HG02938 (cell line): ENCODE results near the gene GALR3.
"Not testable (repeated sequence)": the region's sequence is repeated elsewhere in the genome, so short reads cannot be mapped to it uniquely, and the experiment has no call there.

ENCODE experiments used
- ATAC-seq: cut with Tn5 transposase; IDR thresholded peaks from one replicate; pipeline ENCODE4 v1.9.1; 2021; ENCODE audit warnings: mild to moderate bottlenecking, moderate library complexity; ENCODE audit not compliant: unreplicated experiment

Gene GALR3, protein sequence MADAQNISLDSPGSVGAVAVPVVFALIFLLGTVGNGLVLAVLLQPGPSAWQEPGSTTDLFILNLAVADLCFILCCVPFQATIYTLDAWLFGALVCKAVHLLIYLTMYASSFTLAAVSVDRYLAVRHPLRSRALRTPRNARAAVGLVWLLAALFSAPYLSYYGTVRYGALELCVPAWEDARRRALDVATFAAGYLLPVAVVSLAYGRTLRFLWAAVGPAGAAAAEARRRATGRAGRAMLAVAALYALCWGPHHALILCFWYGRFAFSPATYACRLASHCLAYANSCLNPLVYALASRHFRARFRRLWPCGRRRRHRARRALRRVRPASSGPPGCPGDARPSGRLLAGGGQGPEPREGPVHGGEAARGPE

DNA sequence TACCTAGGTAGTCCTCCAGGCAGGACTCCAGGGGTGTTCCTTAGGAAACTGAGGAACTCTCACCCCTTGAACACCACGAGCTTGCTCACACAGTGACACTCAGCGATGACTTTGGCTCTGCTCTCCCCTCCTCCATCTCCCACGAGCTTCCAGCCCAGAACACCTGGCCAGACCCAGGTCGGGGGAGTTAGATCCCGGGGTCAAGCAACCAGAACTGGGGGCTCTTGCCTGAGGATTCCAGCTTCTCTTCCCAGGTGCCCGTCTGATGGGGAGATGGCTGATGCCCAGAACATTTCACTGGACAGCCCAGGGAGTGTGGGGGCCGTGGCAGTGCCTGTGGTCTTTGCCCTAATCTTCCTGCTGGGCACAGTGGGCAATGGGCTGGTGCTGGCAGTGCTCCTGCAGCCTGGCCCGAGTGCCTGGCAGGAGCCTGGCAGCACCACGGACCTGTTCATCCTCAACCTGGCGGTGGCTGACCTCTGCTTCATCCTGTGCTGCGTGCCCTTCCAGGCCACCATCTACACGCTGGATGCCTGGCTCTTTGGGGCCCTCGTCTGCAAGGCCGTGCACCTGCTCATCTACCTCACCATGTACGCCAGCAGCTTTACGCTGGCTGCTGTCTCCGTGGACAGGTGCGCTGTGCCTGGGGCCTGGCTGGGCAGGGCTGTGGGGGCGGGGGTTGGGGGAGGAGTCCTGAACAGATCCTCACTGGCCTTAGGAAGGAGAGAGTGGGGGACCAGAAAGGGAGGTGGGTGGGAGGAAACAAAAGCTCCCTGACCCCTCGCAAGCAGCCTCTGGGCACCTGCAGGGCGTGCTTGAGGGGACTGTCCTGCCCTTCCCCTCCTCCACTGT lies at the start of gene GALR3:
Gene GALR3 (plus strand): TSS at position 249 of the 852 bp plus-strand sequence. CDS start 25 bp downstream, at position 274.
- no peak for ATAC-seq

DNA sequence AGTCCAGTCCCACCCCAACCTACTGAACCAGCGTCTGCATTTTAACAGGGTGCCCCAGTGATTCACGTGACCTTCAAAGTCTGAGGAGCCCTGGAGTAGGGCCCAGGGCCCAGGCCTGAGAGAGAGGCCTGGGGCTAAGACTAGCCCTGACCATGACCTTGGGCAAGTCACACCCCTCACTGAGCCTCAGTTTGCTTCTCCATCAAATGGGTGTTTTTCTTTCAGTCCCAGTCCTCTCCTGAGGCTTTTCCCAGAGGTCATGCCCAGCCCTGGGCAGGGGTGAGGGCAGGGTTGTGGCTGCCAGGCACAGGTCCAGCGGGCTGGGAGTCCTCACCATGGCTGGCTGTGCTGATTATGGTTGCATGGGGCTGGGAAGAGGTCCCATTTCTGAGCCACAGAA lies 48.5 kb upstream of the GALR3 start:
- ATAC-seq: no peak

DNA sequence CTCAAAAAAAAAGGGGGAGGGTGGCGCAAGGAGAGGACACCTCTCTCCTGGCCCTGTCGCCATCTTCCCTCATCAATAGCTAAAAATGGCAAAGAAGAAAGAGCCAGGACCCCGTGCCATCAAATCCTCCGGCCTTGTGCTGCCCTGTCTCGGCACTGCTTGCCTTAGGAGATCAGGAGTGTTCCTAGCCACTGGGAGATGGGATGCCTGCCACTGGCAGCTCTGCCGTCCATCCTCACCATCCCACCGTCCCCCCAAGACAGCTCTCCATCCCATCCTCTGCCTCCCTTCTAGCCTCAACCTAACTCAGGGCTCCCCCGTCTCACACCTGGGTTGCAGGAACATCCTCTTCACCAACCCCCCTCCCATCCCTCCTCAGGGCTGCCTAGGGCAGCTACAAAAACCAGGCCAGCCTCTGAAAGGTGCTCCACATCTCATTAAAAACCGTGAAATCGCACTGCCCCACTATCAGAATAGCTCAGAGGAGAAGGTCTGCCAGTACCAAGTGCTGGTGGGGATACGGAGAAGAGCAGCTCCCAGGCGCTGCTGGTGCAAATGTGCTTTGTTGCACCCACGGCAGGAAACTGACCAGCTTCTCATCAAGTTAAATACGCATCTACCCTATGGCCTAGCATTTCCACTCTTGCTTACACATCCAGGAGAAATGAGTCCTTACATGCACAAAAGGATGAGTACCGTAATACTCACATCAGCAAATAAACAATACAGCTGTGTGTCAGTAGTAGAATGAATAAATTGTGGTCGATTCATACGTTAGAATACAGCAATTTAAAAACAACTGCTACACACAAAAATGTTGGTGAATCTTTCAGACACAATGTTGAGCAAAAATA lies 47.2 kb upstream of the GALR3 start:
- ATAC-seq: no peak

DNA sequence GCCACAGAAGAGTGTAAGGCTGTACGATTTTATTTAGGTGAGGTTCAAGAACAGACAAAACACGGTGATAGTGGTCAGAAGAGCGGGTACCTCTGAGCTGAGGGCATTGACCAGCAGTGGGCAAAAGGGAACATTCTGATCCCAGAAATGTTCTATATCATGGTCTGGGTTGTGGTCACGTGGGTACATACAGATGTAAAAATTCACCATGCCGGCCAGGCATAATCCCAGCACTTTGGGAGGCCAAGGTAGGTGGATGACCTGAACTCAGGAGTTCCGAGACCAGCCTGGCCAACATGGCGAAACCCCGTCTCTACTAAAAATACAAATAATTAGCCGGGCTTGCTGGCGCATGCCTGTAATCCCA lies 46.6 kb upstream of the GALR3 start:
- no peak for ATAC-seq

- no peak for ATAC-seq
These were observed 46.0 kb upstream of the GALR3 start for GRCh38 chr22:37777122-37777687.

- no peak for ATAC-seq
These were observed 44.7 kb upstream of the GALR3 start for GRCh38 chr22:37778370-37779009.

GRCh38 chr22:37781434-37782059 lies 41.6 kb upstream of the GALR3 start:
- ATAC-seq: no peak

DNA sequence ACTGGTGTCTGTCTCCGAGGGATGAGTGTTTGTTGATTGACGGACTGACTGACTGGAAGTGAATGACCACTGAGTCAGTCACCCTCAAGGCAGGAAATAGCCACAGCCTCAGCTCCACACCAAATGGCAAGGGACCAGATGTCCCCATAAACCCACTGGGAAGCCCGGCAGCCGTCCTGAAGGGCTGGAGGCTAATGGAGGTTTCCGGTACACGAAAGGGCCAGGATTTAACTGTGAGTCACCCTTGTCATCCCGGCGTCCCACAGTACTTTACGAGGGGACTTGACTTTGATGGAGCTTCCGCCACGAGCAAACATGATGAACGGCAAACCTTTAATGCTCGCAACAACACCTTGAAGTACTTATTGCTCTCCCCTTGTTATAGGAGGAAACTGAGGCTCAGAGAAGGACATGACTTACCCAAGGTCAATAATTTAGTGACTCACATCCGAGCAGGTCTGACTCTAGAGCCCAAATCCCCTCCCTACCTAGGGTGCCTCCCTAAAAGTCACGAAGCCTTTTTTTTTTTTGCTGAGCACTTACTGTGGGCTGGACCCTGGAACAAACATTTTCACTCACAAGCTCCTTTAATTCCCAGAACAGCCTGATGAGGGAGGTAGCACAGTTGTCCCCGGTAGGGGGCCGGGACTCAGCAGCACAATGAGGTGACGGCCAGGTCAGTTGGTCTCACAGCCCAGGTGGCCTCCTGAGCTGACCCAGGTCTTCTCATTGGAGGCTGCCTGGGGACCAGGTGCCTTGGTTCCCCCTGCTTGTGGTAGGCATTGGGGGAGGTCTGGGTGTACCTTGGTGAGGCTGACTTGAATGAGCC lies 40.6 kb upstream of the GALR3 start:
- ATAC-seq: no peak

DNA sequence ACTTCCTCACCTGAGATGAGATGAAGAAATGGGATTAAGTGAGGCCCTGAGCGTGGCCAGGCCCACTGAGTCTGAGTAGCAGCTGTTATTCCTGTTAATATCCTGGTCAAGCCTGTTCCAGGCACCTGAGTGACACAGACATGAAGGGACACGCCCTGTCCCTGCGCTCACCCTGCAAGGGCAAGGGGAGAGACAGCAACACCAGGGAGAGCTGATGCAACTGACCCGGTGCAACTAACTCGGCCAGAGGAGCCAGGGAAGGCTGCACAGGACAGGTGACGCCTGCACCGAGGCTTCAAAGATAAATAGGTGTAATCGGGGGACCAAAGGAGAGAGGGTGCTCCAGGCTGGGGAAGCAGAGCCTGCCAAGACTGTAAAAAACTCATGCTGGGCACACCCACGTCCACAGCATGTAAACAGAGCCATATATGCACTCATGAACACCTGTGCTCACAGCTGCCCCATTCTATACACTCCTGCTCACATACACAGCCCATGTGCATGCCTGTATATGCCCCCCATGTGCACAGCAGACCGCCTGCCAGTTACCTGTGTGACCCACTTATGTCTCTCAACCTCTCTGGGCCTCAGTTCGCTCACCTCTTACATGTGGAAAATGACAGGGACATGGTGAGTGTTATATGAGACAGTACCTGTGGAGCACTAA lies 38.2 kb upstream of the GALR3 start:
- no peak for ATAC-seq

- ATAC-seq: no peak
These were observed 32.9 kb upstream of the GALR3 start for GRCh38 chr22:37790234-37790633.

DNA sequence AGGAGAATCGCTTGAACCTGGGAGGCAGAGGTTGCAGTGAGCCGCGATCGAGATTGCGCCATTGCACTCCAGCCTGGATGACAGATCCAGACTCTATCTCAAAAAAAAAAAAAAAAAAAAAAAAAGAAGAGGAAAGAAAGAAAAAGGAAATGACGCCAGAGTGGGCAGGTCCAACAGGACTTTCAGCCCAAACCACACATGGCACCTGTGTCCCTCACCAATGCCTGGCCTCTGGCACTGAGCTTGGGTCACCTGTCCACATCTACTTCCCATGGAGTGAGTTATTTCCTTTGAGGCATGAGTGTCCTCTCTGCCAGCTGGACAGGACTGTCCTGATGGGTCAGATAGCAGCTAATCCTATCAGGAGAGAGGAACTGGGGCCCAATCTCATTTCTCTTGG lies 30.7 kb upstream of the GALR3 start:
- no peak for ATAC-seq

GRCh38 chr22:37794376-37794775 lies 28.8 kb upstream of the GALR3 start:
- no peak for ATAC-seq

DNA sequence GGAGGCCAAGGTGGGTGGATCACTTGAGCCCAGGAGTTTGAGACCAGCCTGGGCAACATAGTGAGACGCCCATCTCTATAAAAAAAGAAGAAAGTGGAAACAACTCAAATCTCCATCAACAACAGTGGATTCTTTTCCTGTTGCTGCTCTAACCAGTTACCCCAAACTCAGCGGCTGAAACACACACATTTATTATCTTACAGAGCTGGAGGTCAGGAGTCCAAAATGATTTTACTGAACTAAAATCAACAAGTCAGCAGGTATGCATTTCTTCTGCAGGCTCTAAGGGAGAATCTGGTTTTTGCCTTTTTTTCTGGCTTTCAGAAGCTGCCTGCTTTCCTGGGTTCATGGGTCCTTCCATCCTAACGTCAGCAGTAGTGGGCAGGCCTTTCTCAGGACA lies 27.1 kb upstream of the GALR3 start:
- ATAC-seq: no peak

DNA sequence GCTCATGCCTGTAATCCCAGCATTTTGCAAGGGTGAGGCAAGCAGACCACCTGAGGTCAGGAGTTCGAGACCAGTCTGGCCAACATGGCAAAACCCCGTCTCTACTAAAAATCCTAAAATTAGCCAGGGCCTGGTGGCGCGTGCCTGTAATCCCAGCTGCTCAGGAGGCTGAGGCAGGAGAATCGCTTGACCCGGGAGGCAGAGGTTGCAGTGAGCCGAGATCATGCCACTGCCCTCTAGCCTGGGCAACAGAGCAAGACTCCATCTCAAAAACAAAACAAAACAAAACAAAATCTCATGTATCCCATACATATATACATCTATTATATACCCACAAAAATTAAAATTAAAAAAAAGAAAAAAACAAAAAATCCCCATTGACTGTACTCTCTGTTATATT lies 25.9 kb upstream of the GALR3 start:
- ATAC-seq: not testable (repeated sequence)

GRCh38 chr22:37797874-37798500 lies 25.2 kb upstream of the GALR3 start:
- ATAC-seq: no peak

DNA sequence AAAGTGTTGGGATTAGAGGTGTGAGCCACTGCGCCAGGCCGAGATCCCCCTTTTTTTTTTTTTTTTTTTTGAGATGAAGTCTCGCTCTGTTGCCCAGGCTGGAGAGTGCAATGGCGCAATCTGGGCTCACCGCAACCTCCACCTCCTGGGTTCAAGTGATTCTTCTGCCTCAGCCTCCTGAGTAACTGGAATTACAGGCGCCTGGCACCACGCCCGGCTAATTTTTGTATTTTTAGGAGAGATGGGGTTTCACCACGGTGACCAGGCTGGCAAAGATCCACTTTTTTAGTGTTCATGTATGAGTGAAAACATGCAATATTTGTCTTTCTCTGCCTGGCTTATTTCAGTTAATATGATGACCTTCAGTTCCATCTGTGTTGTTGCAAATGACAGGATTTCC lies 23.2 kb upstream of the GALR3 start:
- ATAC-seq: not testable (repeated sequence)

DNA sequence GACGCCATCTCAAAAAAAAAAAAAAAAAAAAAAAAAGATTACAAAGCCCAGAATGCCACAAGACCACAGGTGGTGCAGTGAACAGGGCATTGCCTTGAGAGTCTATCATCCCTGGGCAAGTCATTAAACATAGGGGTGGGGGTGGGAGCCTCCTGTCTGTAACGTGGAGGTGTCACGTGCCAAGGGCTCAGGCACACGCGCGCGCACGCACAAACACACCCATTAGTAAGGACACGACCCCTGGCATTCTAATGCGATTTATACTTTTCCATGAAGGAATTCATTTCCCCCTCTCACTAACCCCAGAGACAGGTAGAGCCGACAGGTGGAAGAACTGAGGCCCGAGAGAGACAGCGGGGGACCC lies 21.3 kb upstream of the GALR3 start:
- ATAC-seq: no peak
